CD8-positive, alpha-beta memory T cell (primary cell): Measurements from ENCODE around the gene FMR1NB. TPM values are rescaled to one million over a fixed set of nuclear protein-coding genes. Genes with fewer than 3 reads are reported as not detected.

Experiments
- CTCF ChIA-PET: fragments of 350-600 bp; sonication (Branson Sonifier 250); formaldehyde crosslinking; loops from one replicate; lab custom pipeline; 2021; ENCODE audit warnings: antibody characterized with exemption; lab: Charles Lee
- POLR2A ChIA-PET: fragments of 350-600 bp; sonication (Branson Sonifier 250); formaldehyde crosslinking; loops from one replicate; lab custom pipeline; 2021; ENCODE audit warnings: antibody characterized with exemption; lab: Charles Lee
- DNase-seq, 5 donors: peaks; one replicate each; pipeline versions ENCODE4 v3.0.0 to v3.0.0-alpha.2; 2020 to 2022; ENCODE audit warnings: mixed read lengths in 1 of 5
- H3K27ac ChIP-seq: one replicate; pipeline ENCODE4 v1.7.0; 2013; ENCODE audit warnings: low read depth, mild to moderate bottlenecking, low read length, moderate library complexity
- H3K27me3 ChIP-seq: 2 replicates; pipeline ENCODE4 v1.7.0; 2013; ENCODE audit warnings: low read length, mild to moderate bottlenecking; ENCODE audit not compliant: insufficient read depth, poor library complexity, severe bottlenecking
- H3K36me3 ChIP-seq: 2 replicates; pipeline ENCODE4 v1.7.0; 2013; ENCODE audit warnings: mild to moderate bottlenecking, low read length, moderate library complexity; ENCODE audit not compliant: insufficient read depth
- H3K4me1 ChIP-seq: 2 replicates; pipeline ENCODE4 v1.7.0; 2013; ENCODE audit warnings: mild to moderate bottlenecking, low read length, moderate library complexity; ENCODE audit not compliant: insufficient read depth
- H3K4me3 ChIP-seq: 2 replicates; pipeline ENCODE4 v1.7.0; 2013; ENCODE audit warnings: mild to moderate bottlenecking, low read length
- H3K9me3 ChIP-seq: 2 replicates; pipeline ENCODE4 v1.7.0; 2013; ENCODE audit warnings: mild to moderate bottlenecking, low read length
- H3K27ac Mint-ChIP-seq, 8 donors: one replicate each; pipeline ENCODE4 v1.8.0; 2020 to 2021; ENCODE audit warnings: mixed read lengths in 8 of 8, mild to moderate bottlenecking in 6 of 8, inconsistent platforms in 3 of 8, moderate library complexity in 3 of 8
- H3K27me3 Mint-ChIP-seq, 2 donors: one replicate each; pipeline ENCODE4 v1.8.0; 2020 to 2021; ENCODE audit warnings: mixed read lengths in 2 of 2, mild to moderate bottlenecking in 1 of 2, moderate library complexity in 1 of 2
- H3K36me3 Mint-ChIP-seq, 3 donors: one replicate each; pipeline ENCODE4 v1.8.0; 2020 to 2021; ENCODE audit warnings: mixed read lengths in 3 of 3, inconsistent platforms in 1 of 3, mild to moderate bottlenecking in 1 of 3
- H3K4me1 Mint-ChIP-seq, 3 donors: one replicate each; pipeline ENCODE4 v1.8.0; 2020 to 2021; ENCODE audit warnings: mixed read lengths in 3 of 3, inconsistent platforms in 1 of 3, mild to moderate bottlenecking in 1 of 3
- H3K4me3 Mint-ChIP-seq, 7 donors: one replicate each; pipeline ENCODE4 v1.8.0; 2020 to 2021; ENCODE audit warnings: mixed read lengths in 7 of 7, mild to moderate bottlenecking in 6 of 7, moderate library complexity in 4 of 7, inconsistent platforms in 2 of 7
- H3K9me3 Mint-ChIP-seq, 5 donors: one replicate each; pipeline ENCODE4 v1.8.0; 2020 to 2022; ENCODE audit warnings: mixed read lengths in 5 of 5, mild to moderate bottlenecking in 3 of 5, moderate library complexity in 2 of 5, inconsistent platforms in 1 of 5
- polyA plus RNA-seq: library from polyadenylated mRNA; unstranded; fragments of 300-500 nt; fragmentation: Illumina TruSeq; gene quantifications from one replicate; pipeline ENCODE4 v1.2.3, GENCODE V29; 2021
- total RNA-seq, 2 experiments: library from RNA; stranded (reverse); gene quantifications; one replicate each; pipeline ENCODE4 v1.2.3, GENCODE V29; 2021

Gene FMR1NB
- not detected for total RNA-seq
- polyA plus RNA-seq: not detected

DNA sequence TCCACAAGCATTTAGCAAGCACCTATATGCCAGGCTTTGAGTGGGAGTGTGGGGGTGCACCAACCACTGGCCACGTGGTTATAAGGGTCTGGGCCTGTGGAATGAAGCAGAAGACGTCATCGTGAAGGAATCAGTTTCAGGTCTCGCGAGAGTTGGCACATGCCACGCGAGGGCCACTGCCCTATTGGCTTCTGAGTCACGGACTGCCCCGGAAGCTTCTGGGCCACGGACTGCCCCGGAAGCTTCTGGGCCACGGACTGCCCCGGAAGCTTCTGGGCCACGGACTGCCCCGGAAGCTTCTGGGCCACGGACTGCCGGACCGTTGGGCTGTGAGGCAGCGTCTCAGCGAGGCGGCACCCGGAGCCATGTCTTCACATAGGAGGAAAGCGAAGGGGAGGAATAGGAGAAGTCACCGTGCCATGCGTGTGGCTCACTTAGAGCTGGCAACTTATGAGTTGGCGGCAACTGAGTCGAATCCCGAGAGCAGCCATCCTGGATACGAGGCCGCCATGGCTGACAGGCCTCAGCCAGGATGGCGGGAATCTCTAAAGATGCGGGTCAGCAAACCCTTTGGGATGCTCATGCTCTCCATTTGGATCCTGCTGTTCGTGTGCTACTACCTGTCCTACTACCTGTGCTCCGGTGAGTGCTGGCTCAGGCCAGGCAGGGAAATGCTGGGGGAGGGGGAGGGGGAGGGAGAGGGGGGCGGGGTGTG lies at the start of gene FMR1NB:
TSS of gene FMR1NB (plus strand) at position 300 of the 715 bp plus-strand sequence. CDS start at position 366, 66 bp downstream.
- no peak for DNase-seq
- ChIA-PET POLR2A (no interaction called here), CTCF (no interaction called here)
- Mint-ChIP-seq H3K9me3 (no peaks in the 10 kb centered on the region), H3K27ac (no peak within 1 kb of the TSS), H3K4me3 (no peak within 1 kb of the TSS), H3K27me3 (no peaks in the 10 kb centered on the region), H3K4me1 (no peaks in the 10 kb centered on the region), H3K36me3 (no peaks in the 10 kb centered on the region)
- no peaks in the 10 kb centered on the region for H3K9me3 ChIP-seq
- no peak within 1 kb of the TSS for H3K27ac ChIP-seq
- H3K36me3 ChIP-seq: no peaks in the 10 kb centered on the region
- no peaks in the 10 kb centered on the region for H3K4me1 ChIP-seq
- no peak within 1 kb of the TSS for H3K4me3 ChIP-seq
- no peaks in the 10 kb centered on the region for H3K27me3 ChIP-seq

DNA sequence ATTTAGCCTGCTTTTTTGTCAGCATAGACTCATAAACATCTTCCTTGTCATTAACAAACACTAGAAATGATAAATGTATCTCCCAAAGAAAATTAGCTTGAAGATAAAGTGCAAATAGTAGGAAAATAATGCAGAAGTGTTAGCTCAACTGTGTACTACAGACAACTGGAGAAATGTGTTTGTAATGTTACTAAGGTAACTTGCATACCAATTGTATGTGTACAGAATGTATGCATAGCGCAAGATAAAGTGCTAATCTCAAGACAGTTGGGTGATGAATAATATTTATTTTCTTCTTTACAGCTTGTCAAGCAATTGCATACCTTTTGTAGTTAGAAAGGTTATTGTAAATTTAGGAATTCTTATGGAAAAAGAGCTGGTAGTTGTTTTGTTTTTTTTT lies 47.3 kb upstream of the FMR1NB start:
- peaks cover 0 to 67% (median 4%) of the 10 kb centered on the region in 3 donors for H3K36me3 Mint-ChIP-seq
- ChIA-PET POLR2A (no interaction called here), CTCF (no interaction called here)
- Histone ChIP-seq H3K9me3 (no peaks in the 10 kb centered on the region), H3K4me3 (no peak overlapping the region), H3K4me1 (no peaks in the 10 kb centered on the region), H3K36me3 (peaks cover 11% of the 10 kb centered on the region), H3K27me3 (no peaks in the 10 kb centered on the region), H3K27ac (no peak overlapping the region)
- H3K4me3 Mint-ChIP-seq: no peak overlapping the region
- H3K27me3 Mint-ChIP-seq: no peaks in the 10 kb centered on the region
- H3K9me3 Mint-ChIP-seq: no peaks in the 10 kb centered on the region
- H3K4me1 Mint-ChIP-seq: peaks cover 0 to 9% (median 2%) of the 10 kb centered on the region in 3 donors
- H3K27ac Mint-ChIP-seq: peak overlapping the region in 2 of 8 donors; percentile 1 to 33
- DNase-seq: no peak

GRCh38 chrX:147935156-147935758 lies 45.9 kb upstream of the FMR1NB start:
- H3K9me3 ChIP-seq: no peaks in the 10 kb centered on the region
- H3K9me3 Mint-ChIP-seq: no peaks in the 10 kb centered on the region
- ChIA-PET POLR2A (no interaction called here), CTCF (no interaction called here)
- H3K36me3 ChIP-seq: peaks cover 11% of the 10 kb centered on the region
- H3K36me3 Mint-ChIP-seq: peaks cover 0 to 65% (median 4%) of the 10 kb centered on the region in 3 donors
- no peak overlapping the region for H3K27ac ChIP-seq
- no peak overlapping the region for H3K4me3 ChIP-seq
- no peak overlapping the region for H3K4me3 Mint-ChIP-seq
- H3K4me1 ChIP-seq: no peaks in the 10 kb centered on the region
- no peaks in the 10 kb centered on the region for H3K27me3 Mint-ChIP-seq
- peaks cover 0 to 5% (median 0%) of the 10 kb centered on the region in 3 donors for H3K4me1 Mint-ChIP-seq
- H3K27ac Mint-ChIP-seq: no peak overlapping the region
- H3K27me3 ChIP-seq: no peaks in the 10 kb centered on the region
- DNase-seq: no peak

- H3K27ac Mint-ChIP-seq: no peak overlapping the region
- H3K36me3 ChIP-seq: peaks cover 12% of the 10 kb centered on the region
- ChIA-PET CTCF (no interaction called here), POLR2A (no interaction called here)
- no peaks in the 10 kb centered on the region for H3K4me1 Mint-ChIP-seq
- DNase-seq: no peak
- no peaks in the 10 kb centered on the region for H3K9me3 Mint-ChIP-seq
- no peak overlapping the region for H3K4me3 ChIP-seq
- no peaks in the 10 kb centered on the region for H3K27me3 Mint-ChIP-seq
- no peaks in the 10 kb centered on the region for H3K9me3 ChIP-seq
- H3K27me3 ChIP-seq: no peaks in the 10 kb centered on the region
- H3K4me1 ChIP-seq: no peaks in the 10 kb centered on the region
- H3K4me3 Mint-ChIP-seq: no peak overlapping the region
- peaks cover 0 to 76% (median 8%) of the 10 kb centered on the region in 3 donors for H3K36me3 Mint-ChIP-seq
- no peak overlapping the region for H3K27ac ChIP-seq
These were observed 35.9 kb upstream of the FMR1NB start for GRCh38 chrX:147945286-147945685.

GRCh38 chrX:147948531-147948930 lies 32.6 kb upstream of the FMR1NB start:
- Mint-ChIP-seq H3K4me3 (no peak overlapping the region), H3K27me3 (no peaks in the 10 kb centered on the region), H3K4me1 (no peaks in the 10 kb centered on the region), H3K27ac (no peak overlapping the region), H3K9me3 (no peaks in the 10 kb centered on the region), H3K36me3 (peaks cover 0 to 57% (median 8%) of the 10 kb centered on the region in 3 donors)
- Histone ChIP-seq H3K9me3 (no peaks in the 10 kb centered on the region), H3K4me3 (no peak overlapping the region), H3K36me3 (peaks cover 9% of the 10 kb centered on the region), H3K27ac (no peak overlapping the region), H3K4me1 (no peaks in the 10 kb centered on the region), H3K27me3 (no peaks in the 10 kb centered on the region)
- ChIA-PET CTCF (no interaction called here), POLR2A (no interaction called here)
- DNase-seq: no peak

DNA sequence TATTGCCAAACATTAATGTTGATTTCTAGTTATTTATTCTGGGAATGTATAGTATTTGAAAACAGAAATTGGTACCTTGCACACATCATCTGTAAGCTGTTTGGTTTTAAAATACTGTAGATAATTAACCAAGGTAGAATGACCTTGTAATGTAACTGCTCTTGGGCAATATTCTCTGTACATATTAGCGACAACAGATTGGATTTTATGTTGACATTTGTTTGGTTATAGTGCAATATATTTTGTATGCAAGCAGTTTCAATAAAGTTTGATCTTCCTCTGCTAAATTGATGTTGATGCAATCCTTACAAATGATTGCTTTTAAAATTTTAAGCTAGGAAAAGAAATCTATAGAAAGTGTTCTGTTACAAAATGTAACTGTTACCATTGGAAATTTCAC lies 30.8 kb upstream of the FMR1NB start:
- Histone ChIP-seq H3K27ac (no peak overlapping the region), H3K27me3 (no peaks in the 10 kb centered on the region), H3K4me3 (no peak overlapping the region), H3K9me3 (no peaks in the 10 kb centered on the region), H3K4me1 (no peaks in the 10 kb centered on the region), H3K36me3 (peaks cover 9% of the 10 kb centered on the region)
- no peak overlapping the region for H3K4me3 Mint-ChIP-seq
- H3K36me3 Mint-ChIP-seq: peaks cover 0 to 40% (median 4%) of the 10 kb centered on the region in 3 donors
- POLR2A ChIA-PET: no interaction called here
- H3K27me3 Mint-ChIP-seq: no peaks in the 10 kb centered on the region
- no peak for DNase-seq
- H3K9me3 Mint-ChIP-seq: no peaks in the 10 kb centered on the region
- H3K27ac Mint-ChIP-seq: no peak overlapping the region
- H3K4me1 Mint-ChIP-seq: no peaks in the 10 kb centered on the region
- CTCF ChIA-PET: no interaction called here

- Histone ChIP-seq H3K9me3 (no peaks in the 10 kb centered on the region), H3K27ac (no peak overlapping the region), H3K4me3 (no peak overlapping the region), H3K27me3 (no peaks in the 10 kb centered on the region), H3K36me3 (no peaks in the 10 kb centered on the region), H3K4me1 (no peaks in the 10 kb centered on the region)
- Mint-ChIP-seq H3K9me3 (no peaks in the 10 kb centered on the region), H3K27ac (peak overlapping the region in 2 of 8 donors; percentile 15 to 32), H3K4me1 (no peaks in the 10 kb centered on the region), H3K36me3 (peaks cover 0 to 18% (median 4%) of the 10 kb centered on the region in 3 donors), H3K27me3 (peaks cover 0 to 2% of the 10 kb centered on the region in 2 donors), H3K4me3 (no peak overlapping the region)
- ChIA-PET POLR2A (no interaction called here), CTCF (no interaction called here)
- DNase-seq: no peak
These were observed 27.2 kb upstream of the FMR1NB start for GRCh38 chrX:147953976-147954375.

GRCh38 chrX:147957291-147957690 lies 23.8 kb upstream of the FMR1NB start:
- H3K9me3 Mint-ChIP-seq: peaks cover 0 to 2% (median 0%) of the 10 kb centered on the region in 5 donors
- H3K4me1 ChIP-seq: no peaks in the 10 kb centered on the region
- no peaks in the 10 kb centered on the region for H3K9me3 ChIP-seq
- ChIA-PET CTCF (no interaction called here), POLR2A (no interaction called here)
- no peak for DNase-seq
- no peak overlapping the region for H3K27ac ChIP-seq
- no peaks in the 10 kb centered on the region for H3K27me3 ChIP-seq
- peaks cover 4 to 8% of the 10 kb centered on the region in 2 donors for H3K27me3 Mint-ChIP-seq
- H3K4me3 Mint-ChIP-seq: no peak overlapping the region
- H3K4me1 Mint-ChIP-seq: no peaks in the 10 kb centered on the region
- H3K36me3 Mint-ChIP-seq: peaks cover 0 to 3% (median 0%) of the 10 kb centered on the region in 3 donors
- H3K27ac Mint-ChIP-seq: no peak overlapping the region
- H3K4me3 ChIP-seq: no peak overlapping the region
- no peaks in the 10 kb centered on the region for H3K36me3 ChIP-seq
